22Rv1 (cell line): Measurements from ENCODE around the gene SYNCRIP.
A peak's percentile ranks its signal among the peaks of the same experiment; 100 is the strongest.

Experiments used
- H3K27ac ChIP-seq: fragments of 450-650 bp; 2 replicates; pipeline ENCODE4 v1.5.1; 2017
- ZFX ChIP-seq: fragments of 450-650 bp; IDR thresholded peaks from 2 replicates; pipeline ENCODE4 v1.6.1; 2017; ENCODE audit warnings: antibody characterized with exemption, borderline replicate concordance
- TF ChIP-seq, protein P1 (sequence below): fragments of 450-650 bp; IDR thresholded peaks from 2 replicates; pipeline ENCODE4 v1.5.1; 2017; ENCODE audit warnings: mild to moderate bottlenecking

The SYNCRIP gene

DNA sequence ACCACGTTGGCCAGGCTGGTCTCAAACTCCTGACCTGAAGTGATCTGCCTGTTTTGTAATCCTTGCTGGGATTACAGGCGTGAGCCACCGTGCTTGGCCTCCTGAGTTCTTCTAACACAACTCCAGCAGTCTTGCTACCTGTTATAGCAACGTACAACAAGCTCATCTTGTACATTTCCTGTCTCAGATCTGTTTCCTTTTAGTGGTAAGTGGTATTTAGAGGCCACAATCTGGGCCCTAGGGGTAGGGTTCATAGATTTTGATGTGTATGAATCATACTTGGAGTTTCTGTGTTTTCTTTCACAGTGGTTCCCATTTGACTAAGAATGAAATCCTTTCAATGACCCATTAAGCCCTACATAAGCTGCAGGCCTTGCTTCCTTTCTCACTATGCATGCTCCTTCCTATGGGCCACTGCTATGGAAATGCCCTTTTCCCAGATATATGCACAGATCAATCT lies 27.1 kb upstream of the SYNCRIP start:
- no peak overlapping the region for H3K27ac ChIP-seq
- TF ChIP-seq, protein P1, sequence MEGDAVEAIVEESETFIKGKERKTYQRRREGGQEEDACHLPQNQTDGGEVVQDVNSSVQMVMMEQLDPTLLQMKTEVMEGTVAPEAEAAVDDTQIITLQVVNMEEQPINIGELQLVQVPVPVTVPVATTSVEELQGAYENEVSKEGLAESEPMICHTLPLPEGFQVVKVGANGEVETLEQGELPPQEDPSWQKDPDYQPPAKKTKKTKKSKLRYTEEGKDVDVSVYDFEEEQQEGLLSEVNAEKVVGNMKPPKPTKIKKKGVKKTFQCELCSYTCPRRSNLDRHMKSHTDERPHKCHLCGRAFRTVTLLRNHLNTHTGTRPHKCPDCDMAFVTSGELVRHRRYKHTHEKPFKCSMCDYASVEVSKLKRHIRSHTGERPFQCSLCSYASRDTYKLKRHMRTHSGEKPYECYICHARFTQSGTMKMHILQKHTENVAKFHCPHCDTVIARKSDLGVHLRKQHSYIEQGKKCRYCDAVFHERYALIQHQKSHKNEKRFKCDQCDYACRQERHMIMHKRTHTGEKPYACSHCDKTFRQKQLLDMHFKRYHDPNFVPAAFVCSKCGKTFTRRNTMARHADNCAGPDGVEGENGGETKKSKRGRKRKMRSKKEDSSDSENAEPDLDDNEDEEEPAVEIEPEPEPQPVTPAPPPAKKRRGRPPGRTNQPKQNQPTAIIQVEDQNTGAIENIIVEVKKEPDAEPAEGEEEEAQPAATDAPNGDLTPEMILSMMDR: no peak
- no peak for TF ChIP-seq ZFX

DNA sequence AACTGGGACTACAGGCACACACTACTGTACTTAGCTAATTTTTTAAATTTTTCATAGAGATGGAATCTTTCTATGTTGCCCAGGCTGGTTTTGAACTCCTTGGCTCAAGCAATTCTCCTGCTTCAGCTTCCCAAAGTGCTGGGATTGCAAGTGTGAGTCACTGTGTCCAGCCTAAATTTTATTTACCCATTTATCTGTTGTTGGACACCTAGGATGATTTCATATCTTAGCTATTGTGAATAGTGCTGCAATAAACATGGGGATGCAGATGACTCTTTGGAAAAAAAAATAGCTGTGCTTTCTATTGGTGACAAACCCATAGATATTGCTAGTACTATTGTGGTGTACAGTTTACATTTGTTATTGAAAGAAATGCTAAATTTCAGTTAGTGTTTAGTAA lies 19.6 kb upstream of the SYNCRIP start:
- TF ChIP-seq, protein P1: no peak
- TF ChIP-seq ZFX: no peak
- H3K27ac ChIP-seq: no peak overlapping the region

DNA sequence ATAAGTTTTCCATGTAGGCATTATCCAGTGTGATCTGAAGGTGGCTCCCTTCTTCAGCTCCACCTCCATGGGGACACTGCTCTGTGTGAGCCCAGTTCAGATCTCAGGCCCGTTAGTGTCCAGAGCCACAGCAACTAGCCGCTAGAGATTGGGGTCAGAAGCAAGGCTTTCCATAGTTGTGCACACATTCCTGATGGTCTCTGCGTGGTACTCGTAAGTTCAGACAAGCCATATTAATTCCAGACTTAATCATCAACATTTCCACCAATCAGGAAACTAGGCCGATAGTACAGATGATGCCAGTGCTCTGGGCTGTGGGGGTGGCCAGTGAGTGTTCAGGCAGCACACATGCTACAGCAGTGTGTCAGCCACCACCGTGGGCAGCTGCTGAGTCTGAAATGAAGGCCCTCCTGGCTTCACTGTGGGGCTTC lies 17.5 kb upstream of the SYNCRIP start:
- H3K27ac ChIP-seq: no peak overlapping the region
- no peak for TF ChIP-seq ZFX
- TF ChIP-seq, protein P1: 0 out of 2 replicates have a peak, but pooled peaks have one; percentile 27

DNA sequence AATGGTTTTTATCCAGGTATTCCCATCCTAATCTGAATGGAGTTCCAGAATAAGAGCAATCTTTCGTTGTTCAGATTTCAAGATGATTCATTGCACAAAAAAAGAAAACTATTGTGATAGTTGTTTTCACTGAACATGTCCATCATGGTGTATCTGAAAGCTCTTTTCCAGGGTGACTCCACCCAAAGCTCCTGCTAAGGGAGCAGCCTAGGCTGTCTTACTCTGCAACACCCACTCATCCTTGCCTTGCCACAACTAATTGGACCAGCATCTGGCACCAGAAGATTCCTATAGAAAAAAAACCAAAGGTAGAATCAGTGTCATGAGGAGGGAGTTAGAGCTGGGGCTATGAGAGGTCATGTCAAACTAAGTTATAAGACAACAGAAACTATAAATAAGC lies 7.9 kb upstream of the SYNCRIP start:
- H3K27ac ChIP-seq: no peak overlapping the region

DNA sequence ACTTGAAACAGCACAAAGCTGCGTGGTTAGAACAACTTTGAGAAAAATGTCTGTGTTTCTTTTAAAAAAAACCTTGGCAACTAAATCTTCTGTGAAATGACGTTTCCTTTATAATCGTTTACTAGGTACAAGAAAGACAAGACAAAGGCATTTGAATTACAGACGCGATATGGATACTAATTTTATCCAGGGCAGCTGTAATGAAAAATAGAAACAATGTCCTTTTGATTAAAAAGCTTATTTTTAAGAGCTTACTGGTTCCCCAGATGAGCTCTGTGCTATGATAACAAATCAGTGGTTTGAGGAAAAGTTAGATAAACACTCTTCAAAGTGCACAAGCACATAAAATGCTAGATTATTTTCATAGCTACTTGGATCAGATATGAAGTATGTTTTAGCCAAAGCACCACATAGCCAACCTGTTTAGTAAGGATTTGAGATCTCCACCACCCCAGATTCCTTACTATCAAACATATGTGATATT lies 1.6 kb upstream of the SYNCRIP start:
- peak overlapping the region; percentile 99 for H3K27ac ChIP-seq
- TF ChIP-seq, protein P1: no peak
- no peak for TF ChIP-seq ZFX

More for the DNA sequence above, 7.9 kb upstream of the SYNCRIP start:
- TF ChIP-seq, protein P1: no peak

DNA sequence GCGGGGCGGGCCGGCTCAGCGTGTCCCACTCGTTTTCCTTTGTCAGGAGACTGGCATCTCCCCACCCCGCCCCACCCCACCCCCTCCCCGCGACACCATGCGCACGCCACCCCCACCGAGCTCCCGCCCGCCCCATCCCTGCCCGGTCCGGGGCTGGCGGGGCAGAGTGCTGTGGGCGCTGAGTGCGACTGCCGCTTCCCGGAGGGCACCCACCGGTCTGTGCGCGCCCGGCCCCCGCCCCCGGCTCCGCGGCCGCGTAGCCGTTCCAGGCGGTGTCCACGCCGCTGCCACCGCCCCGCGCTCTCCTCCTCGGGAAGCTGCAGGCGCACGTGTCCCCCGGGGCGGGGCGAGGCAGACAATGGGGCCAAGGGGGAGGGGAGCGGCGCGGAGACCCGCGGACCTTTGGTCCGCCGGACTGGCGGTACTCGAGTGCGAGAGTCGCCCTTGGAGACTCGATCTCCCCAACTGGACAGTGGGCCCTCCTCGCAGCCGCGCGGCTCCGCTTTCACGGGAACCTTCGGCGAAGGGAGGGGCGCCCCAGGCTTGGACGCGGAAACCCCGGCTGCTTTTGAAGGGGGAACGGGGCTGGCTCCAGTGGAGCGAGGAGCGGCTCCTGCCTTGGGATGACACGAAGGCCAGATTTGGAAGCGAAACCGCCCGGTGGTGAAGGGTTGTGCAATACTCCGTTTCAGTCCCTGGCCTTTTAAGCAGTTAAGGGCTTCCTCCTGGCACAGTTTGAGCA lies 1.0 kb upstream of the SYNCRIP start:
- peak overlapping the region; percentile 99 for H3K27ac ChIP-seq
- TF ChIP-seq, protein P1: no peak
- TF ChIP-seq ZFX: no peak
